ENCODE measurements around the gene UBE2V1. TPM values are rescaled to one million over a fixed set of nuclear protein-coding genes. Genes with fewer than 3 reads are reported as not detected.
"Not testable (repeated sequence)": the region's sequence is repeated elsewhere in the genome, so short reads cannot be mapped to it uniquely, and the experiment has no call there.

The UBE2V1 gene
- total RNA-seq, 6 donors from 2014 or later = 50.3 to 116 (median 69.9) TPM

DNA sequence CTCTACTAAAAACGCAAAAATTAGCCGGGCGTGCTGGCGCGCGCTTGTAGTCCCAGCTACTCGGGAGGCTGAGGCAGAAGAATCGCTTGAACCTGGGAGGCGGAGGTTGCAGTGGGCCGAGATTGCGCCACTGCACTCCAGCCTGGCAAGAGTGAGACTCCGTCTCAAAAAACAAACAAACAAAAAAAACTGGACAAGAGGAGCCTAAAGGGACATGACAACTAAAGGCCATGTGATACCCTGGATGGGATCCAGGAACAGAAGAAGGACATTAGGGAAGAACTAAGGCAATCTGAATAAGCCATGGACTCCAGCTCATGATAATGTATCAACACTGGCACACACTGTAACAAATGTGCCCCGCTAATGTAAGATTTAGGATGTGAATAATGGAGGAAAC, 24.8 kb upstream of the UBE2V1 start:
- Histone ChIP-seq H3K27ac (peak overlapping the region in 3 of 4 donors; percentile 78 to 79 (median 78)), H3K36me3 (peaks cover 7 to 73% (median 30%) of the 10 kb centered on the region in 4 donors), H3K4me1 (peaks cover 31 to 57% (median 44%) of the 10 kb centered on the region in 4 donors)
- not testable (repeated sequence) for H3K4me3 ChIP-seq, H3K9me3 ChIP-seq, DNase-seq, H3K27me3 ChIP-seq
- ATAC-seq (ENCODE audit: low FRiP score in 2 of 2) = peak in 1 of 2 donors; percentile 3
- WGBS, 2 donors = 82 to 88% methylated on average over 13 of the region's 13 CpGs
- peak in 1 of 2 donors; percentile 14 for TF ChIP-seq POLR2AphosphoS5 (IDR thresholded peaks at IDR 0.05)

DNA sequence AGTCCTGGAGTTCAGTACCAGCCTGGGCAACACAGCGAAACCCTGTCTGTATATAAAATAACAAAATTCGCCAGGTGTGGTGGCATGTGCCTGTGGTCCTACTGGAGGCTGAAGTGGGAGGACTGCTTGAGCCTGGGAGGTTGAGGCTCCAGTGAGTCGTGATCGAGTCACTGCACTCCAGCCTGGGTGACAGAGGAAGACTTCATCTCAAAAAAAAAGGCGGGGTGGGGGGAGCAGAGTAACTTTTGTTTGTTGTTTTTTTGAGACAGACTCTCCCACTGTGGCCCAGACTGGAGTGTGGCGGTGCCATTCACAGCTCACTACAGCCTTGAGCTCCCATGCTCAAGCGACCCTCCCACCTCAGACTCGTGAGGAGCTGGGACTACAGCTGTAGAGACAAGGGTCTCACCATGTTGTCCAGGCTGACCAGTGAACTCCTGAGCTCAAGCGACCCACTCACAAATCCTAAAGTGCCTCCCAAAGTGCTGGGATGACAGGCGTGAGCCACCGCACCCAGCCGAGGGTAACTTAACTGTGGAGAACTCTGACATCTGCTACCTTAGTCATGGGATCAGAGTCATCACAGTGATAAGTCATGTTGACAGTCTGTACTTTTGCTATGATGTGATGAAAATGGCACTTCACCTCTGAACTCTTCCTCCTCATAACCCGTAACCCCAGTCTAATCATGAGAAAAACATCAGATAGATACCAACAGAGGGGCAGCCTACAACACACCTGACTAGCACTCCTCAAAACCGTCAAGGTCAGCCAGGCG, 24.1 kb upstream of the UBE2V1 start:
- Histone ChIP-seq H3K4me1 (peaks cover 26 to 50% (median 38%) of the 10 kb centered on the region in 4 donors), H3K27ac (peak overlapping the region in 3 of 4 donors; percentile 78 to 79 (median 78)), H3K27me3 (no peaks in the 10 kb centered on the region), H3K9me3 (no peaks in the 10 kb centered on the region), H3K36me3 (peaks cover 5 to 73% (median 24%) of the 10 kb centered on the region in 4 donors), H3K4me3 (no peak overlapping the region)
- DNase-seq = no peak
- WGBS, 2 donors = 94% methylated on average over 14 to 15 of the region's 15 CpGs
- TF ChIP-seq, protein P1, sequence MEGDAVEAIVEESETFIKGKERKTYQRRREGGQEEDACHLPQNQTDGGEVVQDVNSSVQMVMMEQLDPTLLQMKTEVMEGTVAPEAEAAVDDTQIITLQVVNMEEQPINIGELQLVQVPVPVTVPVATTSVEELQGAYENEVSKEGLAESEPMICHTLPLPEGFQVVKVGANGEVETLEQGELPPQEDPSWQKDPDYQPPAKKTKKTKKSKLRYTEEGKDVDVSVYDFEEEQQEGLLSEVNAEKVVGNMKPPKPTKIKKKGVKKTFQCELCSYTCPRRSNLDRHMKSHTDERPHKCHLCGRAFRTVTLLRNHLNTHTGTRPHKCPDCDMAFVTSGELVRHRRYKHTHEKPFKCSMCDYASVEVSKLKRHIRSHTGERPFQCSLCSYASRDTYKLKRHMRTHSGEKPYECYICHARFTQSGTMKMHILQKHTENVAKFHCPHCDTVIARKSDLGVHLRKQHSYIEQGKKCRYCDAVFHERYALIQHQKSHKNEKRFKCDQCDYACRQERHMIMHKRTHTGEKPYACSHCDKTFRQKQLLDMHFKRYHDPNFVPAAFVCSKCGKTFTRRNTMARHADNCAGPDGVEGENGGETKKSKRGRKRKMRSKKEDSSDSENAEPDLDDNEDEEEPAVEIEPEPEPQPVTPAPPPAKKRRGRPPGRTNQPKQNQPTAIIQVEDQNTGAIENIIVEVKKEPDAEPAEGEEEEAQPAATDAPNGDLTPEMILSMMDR (IDR thresholded peaks at IDR 0.05) = no peak
- TF ChIP-seq EP300 (IDR thresholded peaks at IDR 0.05) = no peak
- no peak for TF ChIP-seq POLR2AphosphoS5 (IDR thresholded peaks at IDR 0.05)
- TF ChIP-seq POLR2A (IDR thresholded peaks at IDR 0.05) = no peak
- ATAC-seq (ENCODE audit: low FRiP score in 2 of 2) = no peak

DNA sequence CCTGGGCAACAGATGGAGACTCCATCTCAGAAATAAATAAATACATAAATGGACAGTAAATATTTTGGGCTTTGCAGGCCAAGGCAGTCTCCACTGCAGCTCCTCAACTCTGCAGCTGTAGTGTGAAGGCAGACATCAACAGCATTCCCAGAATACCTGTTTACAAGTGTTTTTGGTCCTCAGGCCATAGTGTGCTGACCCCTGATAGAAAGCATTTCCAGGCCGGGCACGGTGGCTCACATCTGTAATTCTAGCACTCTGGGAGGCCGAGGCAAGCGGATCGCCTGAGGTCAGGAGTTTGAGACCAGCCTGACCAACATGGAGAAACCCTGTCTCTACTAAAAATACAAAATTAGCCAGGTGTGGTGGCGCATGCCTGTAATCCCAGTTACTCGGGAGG, 22.2 kb upstream of the UBE2V1 start:
- not testable (repeated sequence) for ATAC-seq (ENCODE audit: low FRiP score in 2 of 2)

DNA sequence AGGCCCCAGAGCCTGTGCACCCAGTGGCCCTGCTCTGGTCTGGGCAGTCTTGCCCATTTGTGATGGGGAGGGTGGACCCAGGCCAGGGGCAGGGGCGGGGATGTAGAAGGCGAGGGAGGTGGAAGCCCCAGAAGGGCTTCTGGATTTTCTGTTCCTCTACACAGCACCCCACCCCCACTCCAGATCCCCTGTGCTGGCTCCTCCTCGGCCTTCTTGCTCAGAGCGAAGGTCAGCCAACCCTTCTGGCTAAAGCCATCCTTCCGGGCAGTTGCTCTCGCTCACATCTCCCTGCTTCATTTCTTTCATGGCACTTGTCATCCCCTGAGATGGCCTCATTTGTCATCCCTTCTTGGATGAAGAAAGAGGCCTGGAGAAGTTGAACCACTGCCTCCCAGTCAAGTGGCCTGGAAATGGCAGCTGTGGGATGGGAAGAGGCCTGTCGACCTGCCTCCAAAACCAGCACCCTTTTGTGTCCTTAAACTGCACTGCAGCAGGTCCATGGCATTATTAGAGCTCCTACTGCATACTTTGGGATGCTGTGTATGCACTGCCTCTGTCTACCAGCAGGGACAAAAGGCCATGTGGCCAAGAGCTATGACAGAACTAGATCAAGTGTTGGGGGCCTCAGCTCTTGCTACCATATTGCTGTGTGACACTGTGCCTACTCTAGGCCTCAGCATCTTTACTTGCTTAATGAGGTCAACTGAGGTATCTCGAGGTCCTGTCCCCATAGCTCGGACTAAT, 20.7 kb upstream of the UBE2V1 start:
- no peaks in the 10 kb centered on the region for H3K9me3 ChIP-seq
- WGBS, 2 donors = 87 to 92% methylated on average over 9 of the region's 9 CpGs
- H3K4me3 ChIP-seq = no peak overlapping the region
- no peaks in the 10 kb centered on the region for H3K27me3 ChIP-seq
- no peak for ATAC-seq (ENCODE audit: low FRiP score in 2 of 2)
- no peak for DNase-seq
- H3K36me3 ChIP-seq = peaks cover 5 to 76% (median 35%) of the 10 kb centered on the region in 4 donors
- H3K27ac ChIP-seq = peak overlapping the region in 1 of 4 donors; percentile 22
- TF ChIP-seq, protein P1 (IDR thresholded peaks at IDR 0.05) = no peak
- no peak for TF ChIP-seq POLR2AphosphoS5 (IDR thresholded peaks at IDR 0.05)
- TF ChIP-seq POLR2A (IDR thresholded peaks at IDR 0.05) = no peak
- H3K4me1 ChIP-seq = peaks cover 15 to 17% (median 16%) of the 10 kb centered on the region in 4 donors

More for the DNA sequence above, 22.2 kb upstream of the UBE2V1 start:
- H3K4me1 ChIP-seq = peaks cover 17 to 31% (median 27%) of the 10 kb centered on the region in 4 donors
- H3K9me3 ChIP-seq, H3K27me3 ChIP-seq, H3K4me3 ChIP-seq, DNase-seq: not testable (repeated sequence)
- 89 to 92% methylated on average over 7 of the region's 7 CpGs for WGBS, 2 donors
- H3K27ac ChIP-seq = peak overlapping the region in 1 of 4 donors; percentile 10
- peaks cover 5 to 68% (median 23%) of the 10 kb centered on the region in 4 donors for H3K36me3 ChIP-seq

GRCh38 chr20:50133041-50133440, 20.1 kb upstream of the UBE2V1 start:
- no peaks in the 10 kb centered on the region for H3K27me3 ChIP-seq
- 79% methylated on average over 6 of the region's 6 CpGs for WGBS, 2 donors
- no peak for TF ChIP-seq POLR2AphosphoS5 (IDR thresholded peaks at IDR 0.05)
- TF ChIP-seq EP300 (IDR thresholded peaks at IDR 0.05) = no peak
- TF ChIP-seq, protein P1 (IDR thresholded peaks at IDR 0.05) = no peak
- TF ChIP-seq POLR2A (IDR thresholded peaks at IDR 0.05) = no peak
- ATAC-seq (ENCODE audit: low FRiP score in 2 of 2) (no peak), DNase-seq (no peak)
- peak overlapping the region in 1 of 4 donors; percentile 22 for H3K27ac ChIP-seq
- H3K4me3 ChIP-seq = no peak overlapping the region
- H3K36me3 ChIP-seq = peaks cover 10 to 77% (median 41%) of the 10 kb centered on the region in 4 donors
- no peaks in the 10 kb centered on the region for H3K9me3 ChIP-seq
- H3K4me1 ChIP-seq = peaks cover 9 to 11% (median 10%) of the 10 kb centered on the region in 4 donors
